HepG2 (cell line): Measurements from ENCODE around the gene SCYL1. TPM values are rescaled to one million over a fixed set of nuclear protein-coding genes. Genes with fewer than 3 reads are reported as not detected.

ENCODE experiments used
- ATAC-seq: fragments of 200-7000 bp; cut with Tn5 transposase; 3 replicates; pipeline ENCODE4 v1.9.1; 2020; ENCODE audit warnings: mild to moderate bottlenecking, moderate library complexity
- BruUV-seq: library from RNA; stranded (reverse); fragments of 400-500 nt; replicated peaks from 2 replicates; lab custom pipeline; 2021; lab: Mats Ljungman, UMichigan
- CTCF ChIA-PET: fragments of 300-600 bp; formaldehyde crosslinking; extraction: SDS; loops from one replicate; lab custom pipeline; 2021; ENCODE audit warnings: low total read pairs, inconsistent platforms, low intra/inter-chr PET ratio; lab: Yijun Ruan, JAX
- POLR2A ChIA-PET: fragments of 350-600 bp; sonication (Branson Sonifier 250); formaldehyde crosslinking; loops from one replicate; lab custom pipeline; 2020; ENCODE audit warnings: antibody characterized with exemption, inconsistent platforms; lab: Yijun Ruan, JAX
- DNase-seq: peaks from one replicate; pipeline ENCODE4 v3.0.0-alpha.2; 2015; ENCODE audit warnings: low spot score
- FAIRE-seq: peaks from 3 replicates; lab custom pipeline; 2011; peaks lifted over from hg19 to GRCh38; lab: Jason Lieb, UNC
- H2AFZ ChIP-seq: one replicate; pipeline ENCODE4 v1.6.1; 2011; ENCODE audit warnings: low read length, inconsistent platforms
- H3K27ac ChIP-seq: fragments of 300-600 bp; 3 replicates; pipeline ENCODE4 v1.8.0; 2011; ENCODE audit warnings: mixed run types, mild to moderate bottlenecking, mixed read lengths, low read length, inconsistent platforms; ENCODE audit not compliant: insufficient read depth; ENCODE audit errors: extremely low read length
- H3K27me3 ChIP-seq, 2 experiments: fragments of 200-600 bp in 1 of 2; 2 replicates in 1 of 2; 3 replicates in 1 of 2; pipeline versions ENCODE4 v1.6.0 to v1.8.0; 2011; ENCODE audit warnings: low read length in 2 of 2, mild to moderate bottlenecking in 2 of 2, moderate library complexity in 2 of 2, inconsistent platforms in 1 of 2; ENCODE audit not compliant: insufficient read depth in 2 of 2, control insufficient read depth in 1 of 2
- H3K36me3 ChIP-seq, 2 experiments: fragments of 200-600 bp in 1 of 2; replicated peaks in 1 of 2; 2 replicates in 1 of 2; 3 replicates in 1 of 2; pipeline versions ENCODE4 v1.5.1 to v1.8.0; 2011; ENCODE audit warnings: low read length in 2 of 2, inconsistent platforms in 1 of 2; ENCODE audit not compliant: insufficient read depth in 2 of 2, control insufficient read depth in 1 of 2
- H3K4me1 ChIP-seq: 2 replicates; pipeline ENCODE4 v1.5.1; 2012; ENCODE audit warnings: low read length, inconsistent platforms; ENCODE audit not compliant: insufficient read depth
- H3K4me2 ChIP-seq: 2 replicates; pipeline ENCODE4 v1.6.0; 2011; ENCODE audit warnings: low read depth, low read length, inconsistent platforms
- H3K4me3 ChIP-seq, 3 experiments: fragments of 200-600 bp in 1 of 3; sonication (generic), shearing (Covaris generic) in 1 of 3; replicated peaks in 1 of 3; 2 replicates each; pipeline ENCODE4 v1.5.1; 2011 to 2016; ENCODE audit warnings: low read length in 3 of 3, inconsistent platforms in 2 of 3, low read depth in 2 of 3, mild to moderate bottlenecking in 2 of 3, control low read depth in 1 of 3, mixed read lengths in 1 of 3; ENCODE audit not compliant: insufficient read depth in 1 of 3
- H3K79me2 ChIP-seq: one replicate; pipeline ENCODE4 v1.6.1; 2011; ENCODE audit warnings: low read length, inconsistent platforms; ENCODE audit not compliant: insufficient read depth
- H3K9ac ChIP-seq: 2 replicates; pipeline ENCODE4 v1.6.0; 2011; ENCODE audit warnings: mild to moderate bottlenecking, low read depth, low read length, inconsistent platforms; ENCODE audit not compliant: insufficient read depth
- H3K9me3 ChIP-seq: 2 replicates; pipeline ENCODE4 v1.5.1; 2012; ENCODE audit warnings: mild to moderate bottlenecking, low read length
- H4K20me1 ChIP-seq: 2 replicates; pipeline ENCODE4 v1.6.0; 2011; ENCODE audit warnings: inconsistent platforms, mild to moderate bottlenecking, low read length, moderate library complexity; ENCODE audit not compliant: insufficient read depth
- EZH2 ChIP-seq: conservative IDR thresholded peaks from 2 replicates; pipeline ENCODE4 v1.6.1; 2012; ENCODE audit warnings: mild to moderate bottlenecking, low read depth, low read length, moderate library complexity
- HNRNPK ChIP-seq: fragments of 200-400 bp; formaldehyde crosslinking; IDR thresholded peaks from 2 replicates; pipeline ENCODE4 v1.6.1; 2018; ENCODE audit warnings: low read length, low read depth, moderate library complexity, mild to moderate bottlenecking; ENCODE audit not compliant: poor library complexity, severe bottlenecking
- ISX ChIP-seq: sonication (generic); formaldehyde crosslinking; conservative IDR thresholded peaks from 2 replicates; pipeline ENCODE4 v1.5.0; 2020; ENCODE audit warnings: missing genetic modification reagents
- JARID2 ChIP-seq: sonication (generic); formaldehyde crosslinking; IDR thresholded peaks from 2 replicates; pipeline ENCODE4 v1.8.1; 2023; ENCODE audit warnings: missing genetic modification reagents, inconsistent platforms; ENCODE audit not compliant: insufficient replicate concordance
- JDP2 ChIP-seq: sonication (generic); formaldehyde crosslinking; IDR thresholded peaks from 2 replicates; pipeline ENCODE4 v1.8.1; 2022; ENCODE audit warnings: missing genetic modification reagents, borderline replicate concordance
- RBFOX2 ChIP-seq: fragments of 200-400 bp; formaldehyde crosslinking; IDR thresholded peaks from 2 replicates; pipeline ENCODE4 v1.6.1; 2017; ENCODE audit warnings: low read depth, mild to moderate bottlenecking, low read length
- SOX13 ChIP-seq, 3 experiments: fragments of 450-650 bp in 1 of 3; sonication (generic) in 1 of 3; formaldehyde crosslinking in 1 of 3; IDR thresholded peaks in 2 of 3; conservative IDR thresholded peaks in 1 of 3; 2 replicates each; pipeline versions ENCODE4 v1.5.0 to v1.6.1; 2016 to 2020; ENCODE audit warnings: antibody characterized with exemption in 1 of 3, mild to moderate bottlenecking in 1 of 3, missing compliant biosample characterization in 1 of 3, missing genetic modification reagents in 1 of 3, moderate library complexity in 1 of 3
- THRA ChIP-seq: sonication (generic); formaldehyde crosslinking; IDR thresholded peaks from 2 replicates; pipeline ENCODE4 v1.4.0; 2020; ENCODE audit warnings: missing genetic modification reagents, borderline replicate concordance
- ZBTB39 ChIP-seq: sonication (generic); formaldehyde crosslinking; IDR thresholded peaks from 2 replicates; pipeline ENCODE4 v1.5.0; 2020; ENCODE audit warnings: missing genetic modification reagents
- ZNF225 ChIP-seq: sonication (generic); formaldehyde crosslinking; IDR thresholded peaks from 2 replicates; pipeline ENCODE4 v1.4.0; 2020; ENCODE audit warnings: mild to moderate bottlenecking, missing genetic modification reagents
- ZNF263 ChIP-seq: sonication (generic); formaldehyde crosslinking; IDR thresholded peaks from 2 replicates; pipeline ENCODE4 v1.4.0; 2020; ENCODE audit warnings: missing genetic modification reagents
- ZNF687 ChIP-seq: sonication (generic); formaldehyde crosslinking; IDR thresholded peaks from 2 replicates; pipeline ENCODE4 v1.5.1; 2020; ENCODE audit warnings: mild to moderate bottlenecking, missing genetic modification reagents, moderate library complexity
- WGBS: methylation state at CpG from one replicate; pipeline ENCODE4 v1.1.6; 2017; ENCODE audit warnings: low lambda C conversion rate; 5-methylcytosine and 5-hydroxymethylcytosine counted together
- in situ Hi-C: cut with HindIII; loops from 2 replicates; pipeline ENCODE4 v1.10.0; 2017; ENCODE audit warnings: low pct_unique_long_range_greater_than_20kb; ENCODE audit not compliant: extremely low pct_ligation_motif_present
- intact Hi-C: fragments of 100-400 bp; cut with micrococcal nuclease; formaldehyde crosslinking; loops from one replicate; pipeline ENCODE4 v1.10.0; 2022; ENCODE audit not compliant: unreplicated experiment
- polyA plus RNA-seq, 8 experiments: library from polyadenylated mRNA; depleted of rRNA in 3 of 8; stranded (reverse) in 7 of 8; unstranded in 1 of 8; fragments of >200 nt; fragmentation: Illumina TruSeq in 4 of 8; extraction: Trizol in 4 of 8; gene quantifications; 2 replicates each; pipeline versions ENCODE4 v1.2.1 to v1.2.3, GENCODE V29; 2011 to 2016; ENCODE audit warnings: low read depth in 4 of 8, missing spikeins in 1 of 8, mixed read lengths in 1 of 8; ENCODE audit not compliant: insufficient read depth in 1 of 8
- total RNA-seq, 5 experiments: library from RNA; depleted of rRNA; stranded (reverse); fragments of >200 nt; fragmentation: Illumina TruSeq; extraction: Trizol; gene quantifications; 2 replicates each; pipeline ENCODE4 v1.2.3, GENCODE V29; 2016; ENCODE audit warnings: low read depth in 1 of 5

Gene SCYL1
- total and polyA plus RNA-seq, 2 of the 13 experiments (the other 11 are each of a cell fraction or from before 2014, with no cell fraction given) = 65.9 to 103 TPM

DNA sequence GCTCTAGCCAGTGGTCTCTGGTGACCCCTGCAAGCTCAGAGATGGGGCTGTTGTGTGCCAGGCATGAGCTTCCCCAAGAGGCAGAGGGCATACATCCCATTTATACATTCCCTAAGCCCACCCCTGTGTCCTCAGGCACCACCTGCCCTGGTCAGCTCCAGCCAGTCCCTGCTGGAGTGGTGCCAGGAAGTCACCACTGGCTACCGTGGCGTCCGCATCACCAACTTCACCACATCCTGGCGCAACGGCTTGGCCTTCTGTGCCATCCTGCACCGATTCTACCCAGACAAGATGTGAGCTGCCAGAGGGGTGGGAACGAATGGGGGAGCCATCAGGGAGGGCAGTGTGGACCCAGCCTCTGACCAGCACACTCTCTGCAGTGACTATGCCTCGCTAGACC lies 59.2 kb downstream of the SCYL1 start (continued):
- peak; percentile 17; the same call in 1 of the 2 replicates for TF ChIP-seq ZNF687 (CRISPR knock-in tag)
- TF ChIP-seq, all 625 proteins: peak for 1

DNA sequence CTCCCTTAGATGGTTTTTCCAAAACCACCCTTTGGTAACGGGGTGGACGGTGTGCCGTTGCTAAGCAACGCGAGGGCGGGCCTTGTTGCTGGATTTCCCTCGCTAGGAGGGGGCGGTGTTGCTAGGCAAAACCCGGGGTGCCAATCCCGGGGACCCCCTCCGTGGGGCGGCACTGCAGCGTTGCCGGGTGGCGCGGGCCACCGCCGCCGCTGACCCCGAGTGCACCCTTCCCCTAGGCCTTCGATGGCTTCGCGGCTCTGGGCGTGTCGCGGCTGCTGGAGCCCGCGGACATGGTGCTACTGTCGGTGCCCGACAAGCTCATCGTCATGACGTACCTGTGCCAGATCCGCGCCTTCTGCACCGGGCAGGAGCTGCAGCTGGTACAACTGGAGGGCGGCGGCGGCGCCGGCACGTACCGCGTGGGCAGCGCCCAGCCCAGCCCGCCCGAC lies 59.9 kb downstream of the SCYL1 start:
- no peaks in the 10 kb centered on the region for H3K9me3 ChIP-seq
- no peaks in the 10 kb centered on the region for H3K27me3 ChIP-seq
- H3K4me2 ChIP-seq = no peak overlapping the region
- 93% methylated on average over 23 of the region's 46 CpGs for WGBS
- FAIRE-seq = no peak
- H3K36me3 ChIP-seq = 0 out of 5 replicates have a peak, but pooled peaks cover 0 to 4% of the 10 kb centered on the region in 2 experiments
- ChIA-PET CTCF (no interaction called here), POLR2A (interaction anchor here (1.5 kb wide), 1 partner anchor 10 kb away, joined by 4 read pairs; the partner anchor contains the start of gene KCNK7)
- in situ Hi-C loops = loop anchor here (5.0 kb wide), 1 partner anchor 42 kb away; no protein-coding TSS in a partner anchor
- H3K4me3 ChIP-seq = no peak overlapping the region
- intact Hi-C loops = no loop called here
- H3K79me2 ChIP-seq = no peaks in the 10 kb centered on the region
- BruUV-seq = no TSS peak
- no peak overlapping the region for H3K9ac ChIP-seq
- H4K20me1 ChIP-seq = no peaks in the 10 kb centered on the region
- peaks cover 33% of the 10 kb centered on the region for H3K4me1 ChIP-seq
- DNase-seq = no peak
- no peak overlapping the region for H3K27ac ChIP-seq
- no peak overlapping the region for H2AFZ ChIP-seq
- ATAC-seq = no peak
- no peak for TF ChIP-seq ISX
- TF ChIP-seq EZH2 = no peak
- TF ChIP-seq HNRNPK = no peak
- no peak for TF ChIP-seq ZNF263 (CRISPR knock-in tag)
- TF ChIP-seq JDP2 = no peak
- no peak for TF ChIP-seq THRA (CRISPR knock-in tag)
- no peak for TF ChIP-seq RBFOX2
- no peak for TF ChIP-seq JARID2 (CRISPR knock-in tag)
- TF ChIP-seq ZBTB39 = no peak
- TF ChIP-seq SOX13 (IDR thresholded peaks at IDR 0.05) = no peak
- no peak for TF ChIP-seq SOX13 (CRISPR knock-in tag; conservative IDR thresholded peaks at IDR 0.05 in 1 of 2, IDR thresholded peaks at IDR 0.05 in 1 of 2)
- no peak for TF ChIP-seq ZNF225
